Upper lobe of right lung (tissue), 1 donor: ENCODE data around the gene ZRANB3. TPM values are rescaled to one million over a fixed set of nuclear protein-coding genes. Genes with fewer than 3 reads are reported as not detected.
"Not testable (repeated sequence)": the region's sequence is repeated elsewhere in the genome, so short reads cannot be mapped to it uniquely, and the experiment has no call there.

ENCODE experiments used
- ATAC-seq: fragments of 200-7000 bp; cut with Tn5 transposase; one replicate; pipeline ENCODE4 v1.9.1; 2020; ENCODE audit warnings: mild to moderate bottlenecking, moderate library complexity
- DNase-seq: peaks from one replicate; pipeline ENCODE4 v3.0.0-alpha.2; 2020
- H3K27ac ChIP-seq: fragments of 200-600 bp; one replicate; pipeline ENCODE4 v1.8.0; 2022
- H3K27me3 ChIP-seq: fragments of 200-600 bp; one replicate; pipeline ENCODE4 v1.8.0; 2022; ENCODE audit warnings: mild to moderate bottlenecking
- H3K36me3 ChIP-seq: fragments of 200-600 bp; one replicate; pipeline ENCODE4 v1.8.0; 2022
- H3K4me1 ChIP-seq: fragments of 200-600 bp; one replicate; pipeline ENCODE4 v1.8.0; 2022
- H3K4me3 ChIP-seq: fragments of 200-600 bp; one replicate; pipeline ENCODE4 v1.8.0; 2022; ENCODE audit warnings: mild to moderate bottlenecking
- H3K9me3 ChIP-seq: fragments of 200-600 bp; one replicate; pipeline ENCODE4 v1.8.0; 2022
- CTCF ChIP-seq: fragments of 200-600 bp; IDR thresholded peaks from one replicate; pipeline ENCODE4 v1.8.0; 2022; ENCODE audit warnings: antibody characterized with exemption
- intact Hi-C: fragments of 100-400 bp; cut with DNase I; formaldehyde crosslinking; loops from one replicate; pipeline ENCODE4 v1.11.0; 2022
- total RNA-seq: library from RNA; stranded (reverse); fragmentation: NEBNext Ultra II Directional; extraction: Animal tissue kit (Norgen Biotek cat#: 25700); gene quantifications from one replicate; pipeline ENCODE4 v1.2.1, GENCODE V29; 2021
- donor health status: DM: no; HTN: yes; CAD: no; lungs with severe emphysema.

ZRANB3 gene
- total RNA-seq, 1 donor from 2014 or later: 4.1 TPM

GRCh38 chr2:135304694-135305093 is 226.3 kb downstream of the ZRANB3 start:
- Histone ChIP-seq H3K4me3 (no peak overlapping the region), H3K9me3 (peaks cover 1% of the 10 kb centered on the region), H3K36me3 (no peaks in the 10 kb centered on the region), H3K4me1 (no peaks in the 10 kb centered on the region), H3K27ac (no peak overlapping the region), H3K27me3 (no peaks in the 10 kb centered on the region)
- TF ChIP-seq CTCF: no peak
- no peak for DNase-seq
- no peak for ATAC-seq
- intact Hi-C loops: no loop called here

- H3K36me3 ChIP-seq: no peaks in the 10 kb centered on the region
- ATAC-seq (no peak), DNase-seq (no peak)
- intact Hi-C loops: no loop called here
- no peak overlapping the region for H3K4me3 ChIP-seq
- no peak overlapping the region for H3K27ac ChIP-seq
- TF ChIP-seq CTCF: no peak
- H3K27me3 ChIP-seq: no peaks in the 10 kb centered on the region
- H3K9me3 ChIP-seq: peaks cover 3% of the 10 kb centered on the region
- H3K4me1 ChIP-seq: no peaks in the 10 kb centered on the region
Observed at GRCh38 chr2:135299658-135300244, 231.3 kb downstream of the ZRANB3 start.

GRCh38 chr2:135299165-135299564 is 231.9 kb downstream of the ZRANB3 start:
- Histone ChIP-seq H3K27ac (no peak overlapping the region), H3K9me3 (peaks cover 3% of the 10 kb centered on the region), H3K36me3 (no peaks in the 10 kb centered on the region), H3K27me3 (no peaks in the 10 kb centered on the region), H3K4me1 (no peaks in the 10 kb centered on the region), H3K4me3 (no peak overlapping the region)
- intact Hi-C loops: no loop called here
- ATAC-seq (no peak), DNase-seq (no peak)
- TF ChIP-seq CTCF: no peak

- H3K9me3 ChIP-seq, DNase-seq, H3K27me3 ChIP-seq, H3K27ac ChIP-seq, ATAC-seq, intact Hi-C loops, H3K36me3 ChIP-seq, H3K4me1 ChIP-seq, H3K4me3 ChIP-seq: not testable (repeated sequence)
Observed at GRCh38 chr2:135287121-135287520, 243.9 kb downstream of the ZRANB3 start.

GRCh38 chr2:135285391-135285790 is 245.6 kb downstream of the ZRANB3 start:
- Histone ChIP-seq H3K27me3 (no peaks in the 10 kb centered on the region), H3K4me3 (no peak overlapping the region), H3K36me3 (no peaks in the 10 kb centered on the region), H3K27ac (no peak overlapping the region), H3K4me1 (no peaks in the 10 kb centered on the region), H3K9me3 (no peaks in the 10 kb centered on the region)
- no peak for TF ChIP-seq CTCF
- ATAC-seq (no peak), DNase-seq (no peak)
- intact Hi-C loops: no loop called here

GRCh38 chr2:135281379-135281778 is 249.6 kb downstream of the ZRANB3 start:
- DNase-seq: no peak
- ATAC-seq: no peak
- H3K4me3 ChIP-seq: no peak overlapping the region
- no peaks in the 10 kb centered on the region for H3K4me1 ChIP-seq
- intact Hi-C loops: no loop called here
- no peak for TF ChIP-seq CTCF
- no peaks in the 10 kb centered on the region for H3K36me3 ChIP-seq
- H3K9me3 ChIP-seq: no peaks in the 10 kb centered on the region
- H3K27ac ChIP-seq: no peak overlapping the region
- H3K27me3 ChIP-seq: no peaks in the 10 kb centered on the region
